ENCODE results near the gene RFX6.

Gene RFX6

GRCh38 chr6:116966675-116967576, 89.9 kb downstream of the RFX6 start:
- TF ChIP-seq CTCF (IDR thresholded peaks at IDR 0.05; ENCODE audit: insufficient read depth, low read depth, low read length, missing control alignments), result no peak
- H3K4me3 ChIP-seq (ENCODE audit: low read depth, low read length), result no peak overlapping the region
- no peak for DNase-seq (ENCODE audit: low read depth)

DNA sequence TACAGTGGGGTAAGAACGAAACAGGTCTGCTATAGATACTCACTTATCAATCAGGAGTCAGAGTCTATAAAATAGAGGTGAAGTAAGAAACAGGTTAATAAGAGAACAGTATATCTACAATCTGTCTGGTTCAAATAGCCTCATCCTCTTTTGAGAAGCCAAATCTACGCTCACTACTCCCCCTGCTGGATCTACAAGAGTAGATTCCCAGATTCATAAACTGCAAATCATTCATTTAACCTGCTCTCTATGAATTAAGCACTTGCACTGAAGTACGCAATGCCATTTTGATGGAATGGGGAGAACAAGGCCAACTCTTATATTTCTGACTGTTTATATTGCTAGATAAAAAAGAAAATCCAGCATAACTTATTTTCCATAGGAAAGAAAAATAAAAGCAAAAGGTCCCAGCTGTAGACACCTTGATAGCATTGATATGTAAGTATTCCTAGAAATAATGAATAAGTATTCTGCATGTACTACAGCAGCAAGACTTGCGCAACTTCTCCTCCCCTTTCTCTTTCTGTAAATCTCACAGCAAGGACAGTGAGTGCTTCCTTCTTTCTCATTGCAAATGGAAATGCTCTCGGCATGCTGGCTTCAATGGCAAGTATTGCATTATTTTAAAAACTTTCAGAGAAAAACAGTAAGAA, 92.3 kb downstream of the RFX6 start:
- peak; percentile 66 for DNase-seq (ENCODE audit: low read depth)
- no peak overlapping the region for H3K4me3 ChIP-seq (ENCODE audit: low read depth, low read length)
- TF ChIP-seq CTCF (IDR thresholded peaks at IDR 0.05; ENCODE audit: insufficient read depth, low read depth, low read length, missing control alignments), result peak; percentile 75

DNA sequence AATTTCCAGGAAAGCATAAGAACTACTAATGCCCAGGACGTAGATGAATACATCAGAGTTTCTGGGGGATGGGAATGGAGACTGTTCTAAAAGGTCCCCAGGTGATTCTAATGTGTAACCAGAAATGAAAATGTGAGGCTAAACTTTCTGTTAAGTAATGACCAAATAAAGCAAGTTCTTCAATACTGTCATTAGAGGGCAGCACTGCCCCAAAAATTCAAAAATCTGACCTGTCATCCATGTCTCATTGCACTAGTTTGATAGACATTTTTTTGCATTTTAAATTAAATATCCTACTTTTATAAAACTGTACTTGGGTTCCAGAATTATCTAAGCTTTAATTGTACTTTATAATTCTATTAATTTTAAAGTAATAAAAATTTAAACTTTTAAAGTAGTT, 94.9 kb downstream of the RFX6 start:
- no peak overlapping the region for H3K4me3 ChIP-seq (ENCODE audit: low read depth, low read length)

DNA sequence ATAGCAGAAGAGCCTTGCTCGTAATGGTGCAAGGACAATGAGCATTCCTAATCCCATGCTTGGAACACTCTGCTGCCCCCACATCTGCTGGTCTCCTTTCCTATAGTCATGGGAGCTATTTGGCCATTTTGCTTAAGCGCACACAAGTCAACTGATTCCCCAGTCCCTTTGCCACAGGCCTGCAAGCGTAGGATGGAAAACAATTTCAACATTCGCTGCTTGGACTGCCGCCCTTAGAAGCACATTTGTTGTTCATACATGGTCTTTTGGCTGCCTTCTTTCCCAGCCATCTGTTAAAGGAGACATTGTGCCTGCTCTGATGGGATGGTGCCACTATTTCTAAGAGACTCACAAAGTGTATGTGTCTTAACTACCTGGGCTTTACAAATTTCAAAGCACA, 96.9 kb downstream of the RFX6 start:
- H3K4me3 ChIP-seq (ENCODE audit: low read depth, low read length), result no peak overlapping the region
- DNase-seq (ENCODE audit: low read depth), result no peak
- no peak for TF ChIP-seq CTCF (IDR thresholded peaks at IDR 0.05; ENCODE audit: insufficient read depth, low read depth, low read length, missing control alignments)

More for the DNA sequence above, 94.9 kb downstream of the RFX6 start:
- peak; percentile 52 for TF ChIP-seq CTCF (IDR thresholded peaks at IDR 0.05; ENCODE audit: insufficient read depth, low read depth, low read length, missing control alignments)
- peak; percentile 54 for DNase-seq (ENCODE audit: low read depth)

- DNase-seq (ENCODE audit: low read depth), result no peak
- no peak for TF ChIP-seq CTCF (IDR thresholded peaks at IDR 0.05; ENCODE audit: insufficient read depth, low read depth, low read length, missing control alignments)
- H3K4me3 ChIP-seq (ENCODE audit: low read depth, low read length), result no peak overlapping the region
These were observed 97.7 kb downstream of the RFX6 start for GRCh38 chr6:116974526-116975316.

GRCh38 chr6:116975600-116975999, 98.6 kb downstream of the RFX6 start:
- peak; percentile 3 for DNase-seq (ENCODE audit: low read depth)
- H3K4me3 ChIP-seq (ENCODE audit: low read depth, low read length), result no peak overlapping the region
- no peak for TF ChIP-seq CTCF (IDR thresholded peaks at IDR 0.05; ENCODE audit: insufficient read depth, low read depth, low read length, missing control alignments)

Data from GM12865 (cell line).